ENCODE data around the gene TRAFD1. TPM values are rescaled to one million over a fixed set of nuclear protein-coding genes. Genes with fewer than 3 reads are reported as not detected.

TRAFD1 gene
- total and polyA plus RNA-seq, 2 of the 8 experiments (the other 6 are each of a cell fraction or from before 2014, with no cell fraction given), result 18.1 to 33.1 TPM

GRCh38 chr12:112153181-112153892, 28.0 kb downstream of the TRAFD1 start (continued):
- TF ChIP-seq, protein P1, sequence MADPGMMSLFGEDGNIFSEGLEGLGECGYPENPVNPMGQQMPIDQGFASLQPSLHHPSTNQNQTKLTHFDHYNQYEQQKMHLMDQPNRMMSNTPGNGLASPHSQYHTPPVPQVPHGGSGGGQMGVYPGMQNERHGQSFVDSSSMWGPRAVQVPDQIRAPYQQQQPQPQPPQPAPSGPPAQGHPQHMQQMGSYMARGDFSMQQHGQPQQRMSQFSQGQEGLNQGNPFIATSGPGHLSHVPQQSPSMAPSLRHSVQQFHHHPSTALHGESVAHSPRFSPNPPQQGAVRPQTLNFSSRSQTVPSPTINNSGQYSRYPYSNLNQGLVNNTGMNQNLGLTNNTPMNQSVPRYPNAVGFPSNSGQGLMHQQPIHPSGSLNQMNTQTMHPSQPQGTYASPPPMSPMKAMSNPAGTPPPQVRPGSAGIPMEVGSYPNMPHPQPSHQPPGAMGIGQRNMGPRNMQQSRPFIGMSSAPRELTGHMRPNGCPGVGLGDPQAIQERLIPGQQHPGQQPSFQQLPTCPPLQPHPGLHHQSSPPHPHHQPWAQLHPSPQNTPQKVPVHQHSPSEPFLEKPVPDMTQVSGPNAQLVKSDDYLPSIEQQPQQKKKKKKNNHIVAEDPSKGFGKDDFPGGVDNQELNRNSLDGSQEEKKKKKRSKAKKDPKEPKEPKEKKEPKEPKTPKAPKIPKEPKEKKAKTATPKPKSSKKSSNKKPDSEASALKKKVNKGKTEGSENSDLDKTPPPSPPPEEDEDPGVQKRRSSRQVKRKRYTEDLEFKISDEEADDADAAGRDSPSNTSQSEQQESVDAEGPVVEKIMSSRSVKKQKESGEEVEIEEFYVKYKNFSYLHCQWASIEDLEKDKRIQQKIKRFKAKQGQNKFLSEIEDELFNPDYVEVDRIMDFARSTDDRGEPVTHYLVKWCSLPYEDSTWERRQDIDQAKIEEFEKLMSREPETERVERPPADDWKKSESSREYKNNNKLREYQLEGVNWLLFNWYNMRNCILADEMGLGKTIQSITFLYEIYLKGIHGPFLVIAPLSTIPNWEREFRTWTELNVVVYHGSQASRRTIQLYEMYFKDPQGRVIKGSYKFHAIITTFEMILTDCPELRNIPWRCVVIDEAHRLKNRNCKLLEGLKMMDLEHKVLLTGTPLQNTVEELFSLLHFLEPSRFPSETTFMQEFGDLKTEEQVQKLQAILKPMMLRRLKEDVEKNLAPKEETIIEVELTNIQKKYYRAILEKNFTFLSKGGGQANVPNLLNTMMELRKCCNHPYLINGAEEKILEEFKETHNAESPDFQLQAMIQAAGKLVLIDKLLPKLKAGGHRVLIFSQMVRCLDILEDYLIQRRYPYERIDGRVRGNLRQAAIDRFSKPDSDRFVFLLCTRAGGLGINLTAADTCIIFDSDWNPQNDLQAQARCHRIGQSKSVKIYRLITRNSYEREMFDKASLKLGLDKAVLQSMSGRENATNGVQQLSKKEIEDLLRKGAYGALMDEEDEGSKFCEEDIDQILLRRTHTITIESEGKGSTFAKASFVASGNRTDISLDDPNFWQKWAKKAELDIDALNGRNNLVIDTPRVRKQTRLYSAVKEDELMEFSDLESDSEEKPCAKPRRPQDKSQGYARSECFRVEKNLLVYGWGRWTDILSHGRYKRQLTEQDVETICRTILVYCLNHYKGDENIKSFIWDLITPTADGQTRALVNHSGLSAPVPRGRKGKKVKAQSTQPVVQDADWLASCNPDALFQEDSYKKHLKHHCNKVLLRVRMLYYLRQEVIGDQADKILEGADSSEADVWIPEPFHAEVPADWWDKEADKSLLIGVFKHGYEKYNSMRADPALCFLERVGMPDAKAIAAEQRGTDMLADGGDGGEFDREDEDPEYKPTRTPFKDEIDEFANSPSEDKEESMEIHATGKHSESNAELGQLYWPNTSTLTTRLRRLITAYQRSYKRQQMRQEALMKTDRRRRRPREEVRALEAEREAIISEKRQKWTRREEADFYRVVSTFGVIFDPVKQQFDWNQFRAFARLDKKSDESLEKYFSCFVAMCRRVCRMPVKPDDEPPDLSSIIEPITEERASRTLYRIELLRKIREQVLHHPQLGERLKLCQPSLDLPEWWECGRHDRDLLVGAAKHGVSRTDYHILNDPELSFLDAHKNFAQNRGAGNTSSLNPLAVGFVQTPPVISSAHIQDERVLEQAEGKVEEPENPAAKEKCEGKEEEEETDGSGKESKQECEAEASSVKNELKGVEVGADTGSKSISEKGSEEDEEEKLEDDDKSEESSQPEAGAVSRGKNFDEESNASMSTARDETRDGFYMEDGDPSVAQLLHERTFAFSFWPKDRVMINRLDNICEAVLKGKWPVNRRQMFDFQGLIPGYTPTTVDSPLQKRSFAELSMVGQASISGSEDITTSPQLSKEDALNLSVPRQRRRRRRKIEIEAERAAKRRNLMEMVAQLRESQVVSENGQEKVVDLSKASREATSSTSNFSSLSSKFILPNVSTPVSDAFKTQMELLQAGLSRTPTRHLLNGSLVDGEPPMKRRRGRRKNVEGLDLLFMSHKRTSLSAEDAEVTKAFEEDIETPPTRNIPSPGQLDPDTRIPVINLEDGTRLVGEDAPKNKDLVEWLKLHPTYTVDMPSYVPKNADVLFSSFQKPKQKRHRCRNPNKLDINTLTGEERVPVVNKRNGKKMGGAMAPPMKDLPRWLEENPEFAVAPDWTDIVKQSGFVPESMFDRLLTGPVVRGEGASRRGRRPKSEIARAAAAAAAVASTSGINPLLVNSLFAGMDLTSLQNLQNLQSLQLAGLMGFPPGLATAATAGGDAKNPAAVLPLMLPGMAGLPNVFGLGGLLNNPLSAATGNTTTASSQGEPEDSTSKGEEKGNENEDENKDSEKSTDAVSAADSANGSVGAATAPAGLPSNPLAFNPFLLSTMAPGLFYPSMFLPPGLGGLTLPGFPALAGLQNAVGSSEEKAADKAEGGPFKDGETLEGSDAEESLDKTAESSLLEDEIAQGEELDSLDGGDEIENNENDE (IDR thresholded peaks at IDR 0.05; ENCODE audit: insufficient replicate concordance, low read length), result no peak
- TF ChIP-seq KDM1A (IDR thresholded peaks at IDR 0.05; ENCODE audit: borderline replicate concordance, low read length), result no peak
- TF ChIP-seq TBP (IDR thresholded peaks at IDR 0.05; ENCODE audit: low read depth, low read length), result no peak
- no peak for TF ChIP-seq CBX8 (IDR thresholded peaks at IDR 0.05; ENCODE audit: borderline replicate concordance, low read depth, low read length)

All from H1 (cell line).